Measurements from ENCODE around the gene AKIP1.

- no peak for TF ChIP-seq POLR2AphosphoS5 (IDR thresholded peaks at IDR 0.05; ENCODE audit: borderline replicate concordance, low read depth, low read length)
- TF ChIP-seq EZH2 (IDR thresholded peaks at IDR 0.05): no peak
Measured at GRCh38 chr11:8886322-8886721, 24.7 kb upstream of the AKIP1 start.
